Mesenchymal stem cell (in vitro differentiated cells and primary cell): ENCODE data around the gene CDK1.

Experiments used
- DNase-seq: peaks from one replicate; pipeline ENCODE4 v3.0.0-alpha.2; 2013
- H2AFZ ChIP-seq: one replicate; pipeline ENCODE4 v1.6.1; 2013; ENCODE audit warnings: low read depth, mild to moderate bottlenecking, control low read depth, inconsistent platforms, low read length, moderate library complexity
- H2AK5ac ChIP-seq: 2 replicates; pipeline ENCODE4 v1.6.1; 2013; ENCODE audit warnings: low read length, moderate library complexity, mild to moderate bottlenecking, inconsistent platforms; ENCODE audit not compliant: severe bottlenecking
- H2BK120ac ChIP-seq: one replicate; pipeline ENCODE4 v1.6.1; 2013; ENCODE audit warnings: low read depth, mild to moderate bottlenecking, inconsistent platforms, low read length, moderate library complexity
- H2BK12ac ChIP-seq, 2 experiments: one replicate each; pipeline ENCODE4 v1.6.1; 2013; ENCODE audit warnings: inconsistent platforms in 2 of 2, low read length in 2 of 2, mild to moderate bottlenecking in 2 of 2, moderate library complexity in 2 of 2, control low read depth in 1 of 2
- H2BK15ac ChIP-seq: one replicate; pipeline ENCODE4 v1.6.1; 2013; ENCODE audit warnings: mild to moderate bottlenecking, low read depth, inconsistent platforms; ENCODE audit not compliant: poor library complexity, severe bottlenecking
- H2BK5ac ChIP-seq: 2 replicates; pipeline ENCODE4 v1.6.1; 2013; ENCODE audit warnings: low read depth, mild to moderate bottlenecking, low read length, control low read depth, inconsistent platforms; ENCODE audit not compliant: poor library complexity, severe bottlenecking
- H3K14ac ChIP-seq, 2 experiments: one replicate each; pipeline ENCODE4 v1.6.1; 2013; ENCODE audit warnings: inconsistent platforms in 2 of 2, low read length in 2 of 2, control low read depth in 1 of 2, mild to moderate bottlenecking in 1 of 2, moderate library complexity in 1 of 2
- H3K18ac ChIP-seq, 2 experiments: one replicate each; pipeline ENCODE4 v1.6.1; 2013; ENCODE audit warnings: inconsistent platforms in 2 of 2, low read length in 2 of 2, control low read depth in 1 of 2, low read depth in 1 of 2, mild to moderate bottlenecking in 1 of 2
- H3K23ac ChIP-seq, 2 experiments: one replicate each; pipeline ENCODE4 v1.6.1; 2013; ENCODE audit warnings: inconsistent platforms in 2 of 2, low read length in 2 of 2, mild to moderate bottlenecking in 2 of 2, moderate library complexity in 2 of 2, control low read depth in 1 of 2
- H3K27ac ChIP-seq: 2 replicates; pipeline ENCODE4 v1.5.1; 2013; ENCODE audit warnings: mild to moderate bottlenecking, moderate library complexity, low read length, control low read depth, inconsistent platforms; ENCODE audit not compliant: poor library complexity, severe bottlenecking
- H3K27me3 ChIP-seq, 2 experiments: 2 replicates each; pipeline versions ENCODE4 v1.6.1 to v1.7.0; 2013; ENCODE audit warnings: low read length in 2 of 2, mild to moderate bottlenecking in 2 of 2, moderate library complexity in 2 of 2, control low read depth in 1 of 2, inconsistent platforms in 1 of 2; ENCODE audit not compliant: control insufficient read depth in 1 of 2, insufficient read depth in 1 of 2
- H3K36me3 ChIP-seq, 2 experiments: 2 replicates each; pipeline versions ENCODE4 v1.6.1 to v1.7.0; 2013; ENCODE audit warnings: low read length in 2 of 2, control low read depth in 1 of 2, inconsistent platforms in 1 of 2, low read depth in 1 of 2, mild to moderate bottlenecking in 1 of 2; ENCODE audit not compliant: insufficient read depth in 2 of 2, control insufficient read depth in 1 of 2
- H3K4ac ChIP-seq, 2 experiments: one replicate each; pipeline ENCODE4 v1.6.1; 2013; ENCODE audit warnings: inconsistent platforms in 2 of 2, low read length in 2 of 2, mild to moderate bottlenecking in 2 of 2, moderate library complexity in 2 of 2, control low read depth in 1 of 2, low read depth in 1 of 2
- H3K4me1 ChIP-seq: 2 replicates; pipeline ENCODE4 v1.6.1; 2013; ENCODE audit warnings: low read depth, low read length, control low read depth; ENCODE audit not compliant: control insufficient read depth, insufficient read depth
- H3K4me2 ChIP-seq: 2 replicates; pipeline ENCODE4 v1.6.1; 2013; ENCODE audit warnings: low read length, mild to moderate bottlenecking, inconsistent platforms; ENCODE audit not compliant: poor library complexity, severe bottlenecking
- H3K4me3 ChIP-seq, 2 experiments: 2 replicates each; pipeline versions ENCODE4 v1.5.1 to v1.7.0; 2013; ENCODE audit warnings: low read length in 2 of 2, mild to moderate bottlenecking in 2 of 2, control low read depth in 1 of 2, low read depth in 1 of 2; ENCODE audit not compliant: insufficient read depth in 1 of 2
- H3K79me1 ChIP-seq: replicated peaks from 2 replicates; pipeline ENCODE4 v1.6.1; 2013; ENCODE audit warnings: mild to moderate bottlenecking, control low read depth, low read length, inconsistent platforms; ENCODE audit not compliant: poor library complexity, severe bottlenecking
- H3K9ac ChIP-seq: 2 replicates; pipeline ENCODE4 v1.7.0; 2013; ENCODE audit warnings: mild to moderate bottlenecking, low read length, moderate library complexity
- H3K9me3 ChIP-seq: 2 replicates; pipeline ENCODE4 v1.7.0; 2013; ENCODE audit warnings: mild to moderate bottlenecking, low read length; ENCODE audit not compliant: control insufficient read depth
- H4K8ac ChIP-seq: one replicate; pipeline ENCODE4 v1.6.1; 2013; ENCODE audit warnings: inconsistent platforms, mild to moderate bottlenecking, low read length, moderate library complexity
- H4K91ac ChIP-seq: one replicate; pipeline ENCODE4 v1.6.1; 2013; ENCODE audit warnings: mild to moderate bottlenecking, low read length, inconsistent platforms
- WGBS: methylation state at CpG from one replicate; pipeline ENCODE4 v1.1.7; 2013; ENCODE audit warnings: mixed read lengths; 5-methylcytosine and 5-hydroxymethylcytosine counted together

CDK1 gene

GRCh38 chr10:60781661-60782060, 3.4 kb downstream of the CDK1 start:
- no peak overlapping the region for H3K9ac ChIP-seq
- H2AK5ac ChIP-seq, result no peak overlapping the region
- H3K9me3 ChIP-seq, result no peaks in the 10 kb centered on the region
- H2BK120ac ChIP-seq, result peak overlapping the region; percentile 44
- peaks cover 6% of the 10 kb centered on the region for H3K4me1 ChIP-seq
- H3K23ac ChIP-seq, result no peak overlapping the region
- no peak overlapping the region for H2BK5ac ChIP-seq
- H3K27ac ChIP-seq, result no peak overlapping the region
- no peaks in the 10 kb centered on the region for H3K36me3 ChIP-seq
- H3K4me2 ChIP-seq, result no peak overlapping the region
- H4K8ac ChIP-seq, result no peak overlapping the region
- DNase-seq, result no peak
- no peak overlapping the region for H3K4me3 ChIP-seq
- no peak overlapping the region for H2BK12ac ChIP-seq
- no peaks in the 10 kb centered on the region for H3K27me3 ChIP-seq
- no peak overlapping the region for H2BK15ac ChIP-seq
- no peak overlapping the region for H2AFZ ChIP-seq
- no peak overlapping the region for H3K4ac ChIP-seq
- no peaks in the 10 kb centered on the region for H3K79me1 ChIP-seq
- H3K14ac ChIP-seq, result no peak overlapping the region
- peak overlapping the region in 1 of 2 experiments; percentile 5 for H3K18ac ChIP-seq
- H4K91ac ChIP-seq, result no peak overlapping the region

- Histone ChIP-seq H2AFZ (no peak overlapping the region), H3K9ac (no peak overlapping the region), H3K4ac (no peak overlapping the region), H2AK5ac (no peak overlapping the region), H4K8ac (no peak overlapping the region), H3K18ac (no peak overlapping the region), H2BK12ac (no peak overlapping the region), H3K79me1 (no peaks in the 10 kb centered on the region), H2BK120ac (no peak overlapping the region), H4K91ac (no peak overlapping the region), H3K4me3 (no peak overlapping the region), H3K9me3 (no peaks in the 10 kb centered on the region), H2BK15ac (no peak overlapping the region), H3K27ac (no peak overlapping the region), H3K4me1 (no peaks in the 10 kb centered on the region), H3K27me3 (no peaks in the 10 kb centered on the region), H3K36me3 (no peaks in the 10 kb centered on the region), H2BK5ac (no peak overlapping the region), H3K14ac (no peak overlapping the region), H3K23ac (no peak overlapping the region), H3K4me2 (no peak overlapping the region)
- 100% methylated on average over 1 of the region's 3 CpGs for WGBS
- no peak for DNase-seq
Measured at GRCh38 chr10:60784641-60785040, 6.4 kb downstream of the CDK1 start.

- Histone ChIP-seq H2AFZ (no peak overlapping the region), H3K9me3 (no peaks in the 10 kb centered on the region), H3K23ac (no peak overlapping the region), H2BK5ac (no peak overlapping the region), H3K18ac (no peak overlapping the region), H2BK12ac (no peak overlapping the region), H3K14ac (no peak overlapping the region), H2BK15ac (no peak overlapping the region), H3K4ac (no peak overlapping the region), H3K9ac (no peak overlapping the region), H3K79me1 (peaks cover 4% of the 10 kb centered on the region), H3K4me1 (peaks cover 2% of the 10 kb centered on the region), H3K36me3 (no peaks in the 10 kb centered on the region), H3K27me3 (no peaks in the 10 kb centered on the region), H4K91ac (no peak overlapping the region), H3K4me3 (no peak overlapping the region), H4K8ac (no peak overlapping the region), H2BK120ac (no peak overlapping the region), H2AK5ac (no peak overlapping the region), H3K4me2 (no peak overlapping the region), H3K27ac (no peak overlapping the region)
- DNase-seq, result no peak
Measured at GRCh38 chr10:60788544-60788943, 10.3 kb downstream of the CDK1 start.

- Histone ChIP-seq H4K91ac (no peak overlapping the region), H3K18ac (no peak overlapping the region), H2BK12ac (no peak overlapping the region), H3K23ac (no peak overlapping the region), H3K79me1 (peaks cover 4% of the 10 kb centered on the region), H3K4me1 (peaks cover 2% of the 10 kb centered on the region), H2BK120ac (no peak overlapping the region), H3K27me3 (no peaks in the 10 kb centered on the region), H3K9me3 (no peaks in the 10 kb centered on the region), H2AK5ac (no peak overlapping the region), H3K4me3 (no peak overlapping the region), H3K4ac (no peak overlapping the region), H3K14ac (no peak overlapping the region), H3K9ac (no peak overlapping the region), H3K4me2 (no peak overlapping the region), H3K27ac (no peak overlapping the region), H2BK5ac (no peak overlapping the region), H2BK15ac (no peak overlapping the region), H3K36me3 (no peaks in the 10 kb centered on the region), H2AFZ (no peak overlapping the region), H4K8ac (no peak overlapping the region)
- 67% methylated on average over 3 of the region's 4 CpGs for WGBS
- no peak for DNase-seq
Measured at GRCh38 chr10:60789340-60789739, 11.1 kb downstream of the CDK1 start.
